PC-3 (cell line): ENCODE measurements around the gene PCCA.

Experiments used
- CTCF ChIP-seq: fragments of 300-600 bp; sonication (generic); conservative IDR thresholded peaks from 2 replicates; pipeline ENCODE4 v1.5.1; 2017; ENCODE audit warnings: antibody characterized with exemption, low read depth, mild to moderate bottlenecking, low read length
- EZH2 ChIP-seq: fragments of 300-600 bp; sonication (generic); IDR thresholded peaks from one replicate; pipeline ENCODE4 v1.6.1; 2017; ENCODE audit warnings: antibody characterized with exemption, mild to moderate bottlenecking, low read length; ENCODE audit not compliant: unreplicated experiment
- EZH2phosphoT487 ChIP-seq: fragments of 300-600 bp; sonication (generic); IDR thresholded peaks from 2 replicates; pipeline ENCODE4 v1.6.1; 2018; ENCODE audit warnings: mild to moderate bottlenecking, antibody characterized with exemption, low read length, borderline replicate concordance

- no peak for TF ChIP-seq CTCF
- TF ChIP-seq EZH2 = no peak
- no peak for TF ChIP-seq EZH2phosphoT487
Observed at GRCh38 chr13:100508455-100508854, 419.6 kb downstream of the PCCA start.
